CD14-positive monocyte (primary cell): Measurements from ENCODE around the gene MTX1. TPM values are rescaled to one million over a fixed set of nuclear protein-coding genes. Genes with fewer than 3 reads are reported as not detected.
A peak's percentile ranks its signal among the peaks of the same experiment; 100 is the strongest.

ENCODE experiments used
- DNase-seq, 3 donors: peaks; one replicate each; pipeline ENCODE4 v3.0.0-alpha.2; 2011 to 2022
- H2AFZ ChIP-seq: 2 replicates; pipeline ENCODE4 v1.6.0; 2012; ENCODE audit warnings: mild to moderate bottlenecking, low read depth, low read length, inconsistent platforms; ENCODE audit not compliant: insufficient read depth, poor library complexity, severe bottlenecking
- H3K27ac ChIP-seq, 2 donors: 1 replicate in 1 of 2; 2 replicates in 1 of 2; pipeline ENCODE4 v1.5.1; 2012 to 2013; ENCODE audit warnings: low read length in 2 of 2, control low read depth in 1 of 2, inconsistent platforms in 1 of 2, low read depth in 1 of 2, mild to moderate bottlenecking in 1 of 2
- H3K27me3 ChIP-seq, 2 donors: one replicate each; pipeline versions ENCODE4 v1.6.0 to v1.6.1; 2011 to 2013; ENCODE audit warnings: low read length in 2 of 2; ENCODE audit not compliant: control insufficient read depth in 2 of 2, insufficient read depth in 2 of 2
- H3K36me3 ChIP-seq, 2 donors: replicated peaks in 1 of 2; 1 replicate in 1 of 2; 2 replicates in 1 of 2; pipeline versions ENCODE4 v1.5.1 to v1.6.1; 2012 to 2013; ENCODE audit warnings: low read length in 2 of 2, control low read depth in 1 of 2, inconsistent platforms in 1 of 2, mild to moderate bottlenecking in 1 of 2; ENCODE audit not compliant: insufficient read depth in 2 of 2, control insufficient read depth in 1 of 2
- H3K4me1 ChIP-seq, 2 donors: 1 replicate in 1 of 2; 2 replicates in 1 of 2; pipeline versions ENCODE4 v1.5.1 to v1.6.1; 2012 to 2013; ENCODE audit warnings: low read length in 2 of 2, control low read depth in 1 of 2, inconsistent platforms in 1 of 2, mild to moderate bottlenecking in 1 of 2, moderate library complexity in 1 of 2; ENCODE audit not compliant: insufficient read depth in 2 of 2, control insufficient read depth in 1 of 2
- H3K4me2 ChIP-seq: replicated peaks from 2 replicates; pipeline ENCODE3; 2012; ENCODE audit warnings: low read length, moderate library complexity, mild to moderate bottlenecking; ENCODE audit not compliant: poor library complexity, severe bottlenecking; ENCODE audit errors: extremely low read depth
- H3K4me3 ChIP-seq, 3 experiments: fragments of 200-600 bp in 1 of 3; sonication (generic) in 1 of 3; replicated peaks in 1 of 3; 1 replicate in 2 of 3; 2 replicates in 1 of 3; pipeline ENCODE4 v1.5.1; 2011 to 2013; ENCODE audit warnings: low read length in 3 of 3, mild to moderate bottlenecking in 3 of 3, control low read depth in 2 of 3, low read depth in 2 of 3, inconsistent platforms in 1 of 3, moderate library complexity in 1 of 3
- H3K79me2 ChIP-seq: 2 replicates; pipeline ENCODE4 v1.6.0; 2012; ENCODE audit warnings: mild to moderate bottlenecking, control low read depth, inconsistent platforms, low read length, moderate library complexity; ENCODE audit not compliant: insufficient read depth
- H3K9ac ChIP-seq: 2 replicates; pipeline ENCODE4 v1.6.0; 2017; ENCODE audit warnings: low read length, mild to moderate bottlenecking; ENCODE audit not compliant: insufficient read depth, poor library complexity, severe bottlenecking
- H3K9me3 ChIP-seq, 2 donors: replicated peaks in 1 of 2; 1 replicate in 1 of 2; 2 replicates in 1 of 2; pipeline versions ENCODE4 v1.5.1 to v1.6.1; 2012 to 2013; ENCODE audit warnings: low read length in 2 of 2, control low read depth in 1 of 2; ENCODE audit not compliant: control insufficient read depth in 1 of 2, insufficient read depth in 1 of 2
- H4K20me1 ChIP-seq: 2 replicates; pipeline ENCODE4 v1.6.0; 2012; ENCODE audit warnings: mild to moderate bottlenecking, low read length, control low read depth, moderate library complexity; ENCODE audit not compliant: insufficient read depth
- H3K27ac Mint-ChIP-seq, 7 donors: one replicate each; pipeline ENCODE4 v1.8.0; 2020; ENCODE audit warnings: mild to moderate bottlenecking in 7 of 7, mixed read lengths in 7 of 7, moderate library complexity in 6 of 7, inconsistent platforms in 2 of 7
- H3K27me3 Mint-ChIP-seq, 3 donors: one replicate each; pipeline ENCODE4 v1.8.0; 2021 to 2022; ENCODE audit warnings: low read depth in 3 of 3, mild to moderate bottlenecking in 3 of 3, mixed read lengths in 3 of 3, moderate library complexity in 3 of 3, inconsistent platforms in 1 of 3
- H3K36me3 Mint-ChIP-seq, 2 donors: one replicate each; pipeline ENCODE4 v1.8.0; 2020; ENCODE audit warnings: mixed read lengths in 2 of 2, inconsistent platforms in 1 of 2, mild to moderate bottlenecking in 1 of 2
- H3K4me1 Mint-ChIP-seq: one replicate; pipeline ENCODE4 v1.8.0; 2020; ENCODE audit warnings: mild to moderate bottlenecking, mixed read lengths
- H3K4me3 Mint-ChIP-seq, 2 donors: one replicate each; pipeline ENCODE4 v1.8.0; 2020; ENCODE audit warnings: mild to moderate bottlenecking in 2 of 2, mixed read lengths in 2 of 2, moderate library complexity in 1 of 2
- H3K9me3 Mint-ChIP-seq, 7 donors: one replicate each; pipeline ENCODE4 v1.8.0; 2020 to 2022; ENCODE audit warnings: mixed read lengths in 7 of 7, mild to moderate bottlenecking in 6 of 7, moderate library complexity in 6 of 7, inconsistent platforms in 2 of 7
- WGBS: methylation state at CpG from one replicate; pipeline ENCODE4 v1.1.5; 2013; ENCODE audit warnings: missing lambda C conversion rate; ENCODE audit not compliant: insufficient coverage; 5-methylcytosine and 5-hydroxymethylcytosine counted together
- intact Hi-C, 2 donors: fragments of 100-400 bp; cut with micrococcal nuclease; formaldehyde crosslinking; loops; one replicate each; pipeline versions ENCODE4 v1.15.0 to v1.15.1; 2023
- polyA plus RNA-seq, 3 donors: library from polyadenylated mRNA; depleted of rRNA in 1 of 3; unstranded in 2 of 3; stranded (reverse) in 1 of 3; fragments of 300-500 nt in 2 of 3; fragments of >200 nt in 1 of 3; fragmentation: Illumina TruSeq in 2 of 3; gene quantifications; 1 replicate in 2 of 3; 2 replicates in 1 of 3; pipeline ENCODE4 v1.2.3, GENCODE V29; 2012 to 2021
- TF ChIP-seq, protein P1 (sequence below): fragments of 200-600 bp; IDR thresholded peaks from one replicate; pipeline ENCODE4 v1.8.0; 2022; ENCODE audit warnings: antibody characterized with exemption, mild to moderate bottlenecking

MTX1 gene
- polyA plus RNA-seq, 3 donors = 79.7 to 101 (median 86.0) TPM

DNA sequence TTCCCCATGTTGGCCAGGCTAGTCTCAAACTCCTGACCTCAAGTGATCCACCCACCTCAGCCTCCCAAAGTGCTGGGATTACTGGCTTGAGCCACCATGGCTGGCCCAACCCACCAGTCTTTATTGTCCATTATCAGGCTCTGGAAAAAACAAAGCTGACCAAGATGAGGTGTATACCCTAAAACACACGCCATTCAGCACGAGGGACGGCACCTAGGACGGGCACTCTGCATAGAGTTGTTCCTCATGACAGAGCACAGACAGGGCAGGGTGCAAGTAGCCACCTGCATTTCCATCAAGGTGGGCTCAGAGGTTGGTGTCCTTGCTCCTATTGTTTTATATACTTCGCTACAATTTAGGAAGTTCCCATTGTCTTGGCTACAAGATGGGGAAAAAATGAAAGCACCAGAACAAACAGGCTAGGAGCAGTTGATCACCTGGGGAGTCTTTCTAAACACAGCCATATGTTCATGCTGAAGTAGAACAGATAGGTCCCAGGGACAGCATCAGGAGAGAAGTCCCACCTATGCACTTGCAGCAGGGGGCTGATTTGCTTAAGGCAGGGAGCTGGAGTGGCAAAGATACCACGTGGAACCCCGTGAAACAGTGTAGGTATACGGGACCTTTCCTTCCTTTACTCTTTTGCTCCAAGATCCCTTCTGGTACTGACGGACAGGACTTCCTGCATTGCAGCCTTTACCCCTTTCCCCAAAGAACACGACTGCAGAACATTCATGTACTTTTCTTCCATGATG is 39.9 kb upstream of the MTX1 start:
- Mint-ChIP-seq H3K27ac (peak overlapping the region in 2 of 7 donors; percentile 1 to 41), H3K4me3 (no peak overlapping the region), H3K9me3 (peaks cover 0 to 11% (median 6%) of the 10 kb centered on the region in 7 donors), H3K27me3 (peaks cover 16 to 27% (median 24%) of the 10 kb centered on the region in 3 donors), H3K4me1 (peaks cover 31% of the 10 kb centered on the region), H3K36me3 (peaks cover 19 to 30% of the 10 kb centered on the region in 2 donors)
- no peak overlapping the region for H3K4me2 ChIP-seq
- peaks cover 14 to 19% of the 10 kb centered on the region in 2 donors for H3K36me3 ChIP-seq
- no peak overlapping the region for H2AFZ ChIP-seq
- TF ChIP-seq, protein P1, sequence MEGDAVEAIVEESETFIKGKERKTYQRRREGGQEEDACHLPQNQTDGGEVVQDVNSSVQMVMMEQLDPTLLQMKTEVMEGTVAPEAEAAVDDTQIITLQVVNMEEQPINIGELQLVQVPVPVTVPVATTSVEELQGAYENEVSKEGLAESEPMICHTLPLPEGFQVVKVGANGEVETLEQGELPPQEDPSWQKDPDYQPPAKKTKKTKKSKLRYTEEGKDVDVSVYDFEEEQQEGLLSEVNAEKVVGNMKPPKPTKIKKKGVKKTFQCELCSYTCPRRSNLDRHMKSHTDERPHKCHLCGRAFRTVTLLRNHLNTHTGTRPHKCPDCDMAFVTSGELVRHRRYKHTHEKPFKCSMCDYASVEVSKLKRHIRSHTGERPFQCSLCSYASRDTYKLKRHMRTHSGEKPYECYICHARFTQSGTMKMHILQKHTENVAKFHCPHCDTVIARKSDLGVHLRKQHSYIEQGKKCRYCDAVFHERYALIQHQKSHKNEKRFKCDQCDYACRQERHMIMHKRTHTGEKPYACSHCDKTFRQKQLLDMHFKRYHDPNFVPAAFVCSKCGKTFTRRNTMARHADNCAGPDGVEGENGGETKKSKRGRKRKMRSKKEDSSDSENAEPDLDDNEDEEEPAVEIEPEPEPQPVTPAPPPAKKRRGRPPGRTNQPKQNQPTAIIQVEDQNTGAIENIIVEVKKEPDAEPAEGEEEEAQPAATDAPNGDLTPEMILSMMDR = no peak
- H3K27ac ChIP-seq = no peak overlapping the region
- no peak overlapping the region for H3K4me3 ChIP-seq
- no peak overlapping the region for H3K9ac ChIP-seq
- peaks cover 21% of the 10 kb centered on the region for H3K79me2 ChIP-seq
- WGBS = 95% methylated on average over 7 of the region's 10 CpGs
- H3K27me3 ChIP-seq = peaks cover 0 to 15% of the 10 kb centered on the region in 2 donors
- no peaks in the 10 kb centered on the region for H4K20me1 ChIP-seq
- H3K4me1 ChIP-seq = peaks cover 29 to 31% of the 10 kb centered on the region in 2 donors
- no peak for DNase-seq
- no peaks in the 10 kb centered on the region for H3K9me3 ChIP-seq
- intact Hi-C loops = loop anchor here in 1 of 2 donors (5.0 kb wide), 1 partner anchor 41 kb away; the partner anchor contains the start of gene EFNA1

DNA sequence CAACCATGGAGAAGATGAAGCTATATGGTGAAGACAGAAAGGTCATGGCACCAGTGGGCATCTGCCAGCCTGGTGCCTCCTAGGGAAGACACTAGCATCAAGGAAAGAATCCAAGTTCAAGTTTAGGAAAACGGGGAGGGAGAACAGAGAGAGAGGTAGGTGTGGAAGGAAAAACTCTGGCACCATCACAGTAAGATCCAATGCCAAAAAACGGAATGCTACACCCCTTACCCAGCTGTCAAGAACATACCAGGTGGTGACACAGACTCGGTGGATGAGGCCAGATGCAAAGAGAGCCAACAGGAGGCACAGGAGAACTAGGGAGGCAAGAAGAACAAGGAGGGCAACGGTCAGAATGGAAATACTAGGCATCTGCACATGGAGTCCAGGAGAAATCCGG is 39.0 kb upstream of the MTX1 start:
- TF ChIP-seq, protein P1 = no peak
- Histone ChIP-seq H3K4me1 (peaks cover 38 to 40% of the 10 kb centered on the region in 2 donors), H3K9ac (no peak overlapping the region), H3K27ac (no peak overlapping the region), H3K79me2 (peaks cover 21% of the 10 kb centered on the region), H3K27me3 (peaks cover 0 to 15% of the 10 kb centered on the region in 2 donors), H3K4me2 (no peak overlapping the region), H3K9me3 (no peaks in the 10 kb centered on the region), H4K20me1 (no peaks in the 10 kb centered on the region), H2AFZ (no peak overlapping the region), H3K4me3 (no peak overlapping the region), H3K36me3 (peaks cover 14 to 19% of the 10 kb centered on the region in 2 donors)
- DNase-seq = no peak
- Mint-ChIP-seq H3K36me3 (peaks cover 19 to 30% of the 10 kb centered on the region in 2 donors), H3K27ac (no peak overlapping the region), H3K4me3 (no peak overlapping the region), H3K4me1 (peaks cover 37% of the 10 kb centered on the region), H3K9me3 (peaks cover 0 to 7% (median 4%) of the 10 kb centered on the region in 7 donors), H3K27me3 (peaks cover 19 to 34% (median 31%) of the 10 kb centered on the region in 3 donors)
- WGBS = 100% methylated on average over 2 of the region's 5 CpGs
- intact Hi-C loops = loop anchor here in 1 of 2 donors (5.0 kb wide), 1 partner anchor 42 kb away; the partner anchor contains the start of gene EFNA1
